ENCODE data around the gene KLHL13.
"Not testable (repeated sequence)": the region's sequence is repeated elsewhere in the genome, so short reads cannot be mapped to it uniquely, and the experiment has no call there.

The KLHL13 gene

GRCh38 chrX:118016422-118016821 is 100.2 kb downstream of the KLHL13 start:
- Histone ChIP-seq H2BK120ac (ENCODE audit: low read depth, low read length) (no peak overlapping the region), H3K18ac (ENCODE audit: low read length) (no peak overlapping the region), H3K27me3 (ENCODE audit: control insufficient read depth in 3 of 3, insufficient read depth in 3 of 3, low read depth in 1 of 3, low read length in 3 of 3) (no peaks in the 10 kb centered on the region), H2BK5ac (ENCODE audit: low read length) (no peak overlapping the region), H3K4me1 (ENCODE audit: control insufficient read depth in 2 of 2, insufficient read depth in 1 of 2, low read depth in 1 of 2, low read length in 2 of 2) (no peaks in the 10 kb centered on the region), H3K27ac (replicated peaks; ENCODE audit: low read length) (no peak overlapping the region), H3K4ac (ENCODE audit: low read length) (no peak overlapping the region), H2AK5ac (ENCODE audit: low read depth, low read length) (no peak overlapping the region), H4K91ac (ENCODE audit: low read depth, low read length, poor library complexity) (no peak overlapping the region), H3K9me3 (replicated peaks in 1 of 2; ENCODE audit: control insufficient read depth in 2 of 2, insufficient read depth in 1 of 2, low read depth in 1 of 2, low read length in 2 of 2) (no peaks in the 10 kb centered on the region), H3K4me3 (ENCODE audit: low read length in 2 of 2) (no peak overlapping the region), H2BK15ac (ENCODE audit: low read length) (no peak overlapping the region), H3K9ac (ENCODE audit: low read depth, low read length, poor library complexity) (no peak overlapping the region), H3K36me3 (replicated peaks in 1 of 2; ENCODE audit: control insufficient read depth in 2 of 2, insufficient read depth in 2 of 2, low read length in 2 of 2) (no peaks in the 10 kb centered on the region), H3K23ac (ENCODE audit: low read depth, low read length, poor library complexity) (no peak overlapping the region), H3K4me2 (ENCODE audit: insufficient read depth, low read length, poor library complexity, severe bottlenecking) (no peak overlapping the region), H3K14ac (ENCODE audit: low read length) (no peak overlapping the region), H3K79me1 (ENCODE audit: low read depth, low read length) (no peaks in the 10 kb centered on the region), H2AFZ (ENCODE audit: low read length) (no peak overlapping the region), H4K8ac (ENCODE audit: low read depth, low read length) (no peak overlapping the region), H2BK12ac (ENCODE audit: low read length) (no peak overlapping the region)
- no peak for DNase-seq (ENCODE audit: low spot score)

GRCh38 chrX:118002417-118002816 is 114.2 kb downstream of the KLHL13 start:
- H2AFZ ChIP-seq (ENCODE audit: low read length); DNase-seq (ENCODE audit: low spot score); H2AK5ac ChIP-seq (ENCODE audit: low read depth, low read length); H3K4me3 ChIP-seq (ENCODE audit: low read length in 2 of 2); H2BK12ac ChIP-seq (ENCODE audit: low read length); H3K23ac ChIP-seq (ENCODE audit: low read depth, low read length, poor library complexity); H4K91ac ChIP-seq (ENCODE audit: low read depth, low read length, poor library complexity); H3K27me3 ChIP-seq (ENCODE audit: control insufficient read depth in 3 of 3, insufficient read depth in 3 of 3, low read depth in 1 of 3, low read length in 3 of 3); H3K36me3 ChIP-seq (replicated peaks in 1 of 2; ENCODE audit: control insufficient read depth in 2 of 2, insufficient read depth in 2 of 2, low read length in 2 of 2); H3K4ac ChIP-seq (ENCODE audit: low read length); H3K18ac ChIP-seq (ENCODE audit: low read length); H2BK5ac ChIP-seq (ENCODE audit: low read length); H3K9me3 ChIP-seq (replicated peaks in 1 of 2; ENCODE audit: control insufficient read depth in 2 of 2, insufficient read depth in 1 of 2, low read depth in 1 of 2, low read length in 2 of 2); H3K14ac ChIP-seq (ENCODE audit: low read length); H2BK120ac ChIP-seq (ENCODE audit: low read depth, low read length); H3K4me1 ChIP-seq (ENCODE audit: control insufficient read depth in 2 of 2, insufficient read depth in 1 of 2, low read depth in 1 of 2, low read length in 2 of 2); H2BK15ac ChIP-seq (ENCODE audit: low read length); H3K4me2 ChIP-seq (ENCODE audit: insufficient read depth, low read length, poor library complexity, severe bottlenecking); H3K27ac ChIP-seq (replicated peaks; ENCODE audit: low read length); H3K9ac ChIP-seq (ENCODE audit: low read depth, low read length, poor library complexity); H3K79me1 ChIP-seq (ENCODE audit: low read depth, low read length); H4K8ac ChIP-seq (ENCODE audit: low read depth, low read length): not testable (repeated sequence)
- WGBS, 2 donors (ENCODE audit: extremely low coverage in 2 of 2, insufficient read length in 2 of 2, insufficient replicate concordance in 1 of 2), result no CpG with 5 or more reads among the region's 6 CpGs

- Histone ChIP-seq H3K4me1 (ENCODE audit: control insufficient read depth in 2 of 2, insufficient read depth in 1 of 2, low read depth in 1 of 2, low read length in 2 of 2) (no peaks in the 10 kb centered on the region), H3K9me3 (replicated peaks in 1 of 2; ENCODE audit: control insufficient read depth in 2 of 2, insufficient read depth in 1 of 2, low read depth in 1 of 2, low read length in 2 of 2) (no peaks in the 10 kb centered on the region), H3K4me2 (ENCODE audit: insufficient read depth, low read length, poor library complexity, severe bottlenecking) (no peak overlapping the region), H3K4ac (ENCODE audit: low read length) (no peak overlapping the region), H2AK5ac (ENCODE audit: low read depth, low read length) (no peak overlapping the region), H2BK15ac (ENCODE audit: low read length) (no peak overlapping the region), H3K79me1 (ENCODE audit: low read depth, low read length) (no peaks in the 10 kb centered on the region), H2BK120ac (ENCODE audit: low read depth, low read length) (no peak overlapping the region), H2AFZ (ENCODE audit: low read length) (no peak overlapping the region), H3K18ac (ENCODE audit: low read length) (no peak overlapping the region), H4K8ac (ENCODE audit: low read depth, low read length) (no peak overlapping the region), H2BK12ac (ENCODE audit: low read length) (no peak overlapping the region), H3K14ac (ENCODE audit: low read length) (no peak overlapping the region), H3K36me3 (replicated peaks in 1 of 2; ENCODE audit: control insufficient read depth in 2 of 2, insufficient read depth in 2 of 2, low read length in 2 of 2) (no peaks in the 10 kb centered on the region), H3K4me3 (ENCODE audit: low read length in 2 of 2) (no peak overlapping the region), H3K9ac (ENCODE audit: low read depth, low read length, poor library complexity) (no peak overlapping the region), H3K27ac (replicated peaks; ENCODE audit: low read length) (no peak overlapping the region), H3K27me3 (ENCODE audit: control insufficient read depth in 3 of 3, insufficient read depth in 3 of 3, low read depth in 1 of 3, low read length in 3 of 3) (no peaks in the 10 kb centered on the region), H4K91ac (ENCODE audit: low read depth, low read length, poor library complexity) (no peak overlapping the region), H2BK5ac (ENCODE audit: low read length) (no peak overlapping the region), H3K23ac (ENCODE audit: low read depth, low read length, poor library complexity) (no peak overlapping the region)
- DNase-seq (ENCODE audit: low spot score), result no peak
Measured at GRCh38 chrX:118000518-118000917, 116.1 kb downstream of the KLHL13 start.

- H3K4me2 ChIP-seq (ENCODE audit: insufficient read depth, low read length, poor library complexity, severe bottlenecking), result no peak overlapping the region
- H3K36me3 ChIP-seq (replicated peaks in 1 of 2; ENCODE audit: control insufficient read depth in 2 of 2, insufficient read depth in 2 of 2, low read length in 2 of 2), result no peaks in the 10 kb centered on the region
- H2BK120ac ChIP-seq (ENCODE audit: low read depth, low read length), result no peak overlapping the region
- no CpG with 5 or more reads among the region's 2 CpGs for WGBS, 2 donors (ENCODE audit: extremely low coverage in 2 of 2, insufficient read length in 2 of 2, insufficient replicate concordance in 1 of 2)
- H4K8ac ChIP-seq (ENCODE audit: low read depth, low read length), result no peak overlapping the region
- H3K4me1 ChIP-seq (ENCODE audit: control insufficient read depth in 2 of 2, insufficient read depth in 1 of 2, low read depth in 1 of 2, low read length in 2 of 2), result no peaks in the 10 kb centered on the region
- no peak overlapping the region for H3K23ac ChIP-seq (ENCODE audit: low read depth, low read length, poor library complexity)
- no peak for DNase-seq (ENCODE audit: low spot score)
- no peak overlapping the region for H3K14ac ChIP-seq (ENCODE audit: low read length)
- no peaks in the 10 kb centered on the region for H3K9me3 ChIP-seq (replicated peaks in 1 of 2; ENCODE audit: control insufficient read depth in 2 of 2, insufficient read depth in 1 of 2, low read depth in 1 of 2, low read length in 2 of 2)
- no peaks in the 10 kb centered on the region for H3K27me3 ChIP-seq (ENCODE audit: control insufficient read depth in 3 of 3, insufficient read depth in 3 of 3, low read depth in 1 of 3, low read length in 3 of 3)
- no peak overlapping the region for H2AFZ ChIP-seq (ENCODE audit: low read length)
- no peak overlapping the region for H3K27ac ChIP-seq (replicated peaks; ENCODE audit: low read length)
- no peak overlapping the region for H2BK5ac ChIP-seq (ENCODE audit: low read length)
- H3K4ac ChIP-seq (ENCODE audit: low read length), result no peak overlapping the region
- H2AK5ac ChIP-seq (ENCODE audit: low read depth, low read length), result no peak overlapping the region
- no peaks in the 10 kb centered on the region for H3K79me1 ChIP-seq (ENCODE audit: low read depth, low read length)
- H4K91ac ChIP-seq (ENCODE audit: low read depth, low read length, poor library complexity), result no peak overlapping the region
- H3K18ac ChIP-seq (ENCODE audit: low read length), result no peak overlapping the region
- no peak overlapping the region for H2BK15ac ChIP-seq (ENCODE audit: low read length)
- no peak overlapping the region for H2BK12ac ChIP-seq (ENCODE audit: low read length)
- H3K9ac ChIP-seq (ENCODE audit: low read depth, low read length, poor library complexity), result no peak overlapping the region
- H3K4me3 ChIP-seq (ENCODE audit: low read length in 2 of 2), result no peak overlapping the region
Measured at GRCh38 chrX:117998171-117998570, 118.4 kb downstream of the KLHL13 start.
